T1000 (cell line): ENCODE measurements around the gene ZNF784.
A peak's percentile ranks its signal among the peaks of the same experiment; 100 is the strongest.

Source experiments
- DNase-seq: peaks from one replicate; lab custom pipeline; 2025; ENCODE audit warnings: mixed read lengths; lab: John Stamatoyannopoulos, UW

ZNF784 gene

DNA sequence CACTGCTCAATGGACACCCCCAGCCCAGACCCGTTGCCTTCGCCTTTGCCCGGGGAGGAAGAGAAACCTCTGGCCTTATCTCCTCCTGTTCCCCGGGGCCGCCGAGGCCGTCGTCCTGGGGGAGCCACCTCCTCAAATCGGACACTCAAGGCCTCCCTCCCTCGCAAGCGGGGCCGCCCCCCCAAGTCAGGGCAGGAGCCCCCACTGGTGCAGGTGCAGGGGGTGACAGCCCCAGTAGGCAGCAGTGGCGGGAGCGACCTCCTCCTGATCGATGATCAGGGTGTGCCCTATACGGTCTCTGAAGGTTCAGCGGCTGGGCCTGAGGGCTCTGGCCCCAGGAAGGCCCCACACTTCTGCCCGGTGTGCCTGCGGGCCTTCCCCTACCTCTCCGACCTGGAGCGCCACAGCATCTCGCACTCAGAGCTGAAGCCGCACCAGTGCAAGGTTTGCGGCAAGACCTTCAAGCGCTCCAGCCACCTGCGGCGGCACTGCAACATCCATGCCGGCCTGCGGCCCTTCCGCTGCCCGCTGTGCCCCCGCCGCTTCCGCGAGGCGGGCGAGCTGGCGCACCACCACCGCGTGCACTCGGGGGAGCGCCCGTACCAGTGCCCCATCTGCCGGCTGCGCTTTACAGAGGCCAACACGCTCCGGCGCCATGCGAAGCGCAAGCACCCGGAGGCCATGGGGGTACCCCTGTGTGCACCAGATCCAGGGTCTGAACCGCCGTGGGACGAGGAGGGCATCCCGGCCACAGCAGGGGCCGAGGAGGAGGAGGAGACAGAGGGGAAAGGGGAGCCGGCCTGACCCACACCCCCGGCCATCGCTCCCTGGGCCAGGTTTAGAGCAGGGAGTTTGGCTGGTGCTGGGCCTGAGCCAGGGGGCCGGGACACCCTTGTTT, 22.0 kb downstream of the ZNF784 start:
- DNase-seq, result no peak

DNA sequence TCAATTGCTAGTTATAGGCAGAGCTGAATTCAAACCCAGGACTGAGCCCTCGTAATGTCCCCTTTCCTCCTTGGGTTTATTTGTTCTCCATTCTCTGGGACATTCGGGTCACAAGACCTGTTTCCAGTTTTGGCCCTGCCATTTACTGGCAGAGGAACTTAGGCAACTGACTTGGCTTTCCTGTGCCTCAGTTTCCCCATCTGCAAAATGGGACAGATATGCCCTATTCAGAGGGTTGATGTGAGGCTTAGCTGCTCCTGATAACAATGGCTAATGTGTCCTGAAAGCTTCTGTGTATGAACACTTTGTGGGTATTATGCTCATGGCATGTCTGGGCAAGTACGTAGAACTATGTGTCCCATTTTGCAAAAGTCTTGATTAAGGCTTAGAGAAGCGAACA, 23.3 kb downstream of the ZNF784 start:
- no peak for DNase-seq

DNA sequence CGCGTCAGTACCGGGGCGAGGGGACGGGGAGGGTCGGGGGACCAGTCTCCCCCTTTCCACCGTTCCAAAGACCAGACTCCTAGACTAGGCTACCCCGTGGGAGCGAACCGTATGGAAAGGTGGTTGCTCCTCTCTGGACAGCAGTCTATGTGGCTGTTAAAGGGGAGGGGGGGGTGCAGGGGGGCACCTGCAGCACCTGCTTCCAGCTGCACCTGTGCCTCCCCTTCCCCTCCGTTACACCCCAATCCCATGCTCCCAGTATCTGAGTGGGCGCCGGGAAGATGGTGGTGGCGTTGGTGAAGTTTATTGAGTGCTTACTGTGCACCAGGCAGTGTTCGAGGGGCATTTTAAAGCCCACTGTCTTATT, 23.7 kb downstream of the ZNF784 start:
- no peak for DNase-seq

DNA sequence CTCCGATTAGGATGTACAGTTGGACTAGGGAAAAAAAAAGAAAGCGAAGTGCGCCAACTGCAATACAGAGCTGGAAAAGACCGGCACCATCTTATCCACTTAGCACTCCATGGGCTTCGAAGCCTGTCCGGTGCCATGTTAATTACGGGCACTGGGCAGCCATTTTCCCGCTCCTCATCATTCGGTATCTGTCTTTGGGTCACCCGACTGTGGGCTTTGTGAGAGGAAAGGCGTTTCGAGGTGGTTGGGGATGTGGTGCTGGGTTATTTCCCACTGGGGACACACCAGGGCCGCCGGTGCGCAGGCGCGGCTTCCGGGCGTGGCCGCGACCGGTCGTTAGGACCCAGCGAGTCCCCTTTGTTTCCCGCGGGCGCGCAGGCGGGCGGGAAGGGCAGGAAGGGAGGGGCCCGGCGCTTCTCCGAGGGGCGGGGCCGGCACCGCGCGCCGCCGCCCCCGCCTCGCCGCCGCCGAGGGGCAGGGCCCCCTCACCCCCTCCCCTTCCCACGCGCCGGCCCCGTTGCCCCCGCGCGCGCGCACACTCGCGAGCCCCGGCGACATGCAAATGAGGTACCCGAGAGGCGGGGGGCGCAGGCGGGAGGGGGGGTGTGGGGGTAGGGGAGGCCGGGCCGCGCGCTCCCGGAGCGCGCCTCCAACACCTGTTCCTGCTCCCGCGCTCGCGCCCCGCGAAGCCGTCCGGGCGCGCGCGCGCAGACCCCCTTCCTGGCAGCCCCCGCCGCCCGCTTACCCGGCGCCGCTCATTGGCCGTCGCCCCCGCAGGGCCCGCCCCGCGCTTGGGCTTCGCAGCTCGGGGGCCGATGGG, 24.3 kb downstream of the ZNF784 start, which contains the start of gene ZNF524:
TSS of gene ZNF524 (plus strand) at position 447 of the 820 bp plus-strand sequence. CDS start 1,825 bp downstream, outside the sequence.
- peak; percentile 88 for DNase-seq

DNA sequence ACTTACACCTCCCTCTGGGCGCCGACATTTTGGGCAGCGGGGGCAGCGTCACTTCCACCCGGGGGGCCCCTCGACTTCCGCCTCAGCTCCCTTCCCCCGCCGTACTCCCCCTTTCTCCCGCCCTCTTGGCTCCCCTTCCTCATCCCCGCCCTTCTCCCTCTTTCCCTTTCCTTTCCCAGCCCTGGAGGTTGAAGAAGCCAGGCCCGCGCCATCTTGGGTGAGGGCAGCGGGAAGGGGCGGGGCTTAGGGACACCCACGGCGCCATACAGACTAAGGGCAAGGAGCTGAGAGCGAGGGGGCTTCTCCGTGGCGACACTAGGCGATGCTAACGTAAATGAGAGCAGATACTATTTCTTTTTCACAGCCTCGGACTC, 24.9 kb downstream of the ZNF784 start, which contains the start of gene FIZ1:
TSS of gene FIZ1 (minus strand) at position 50 of the 374 bp plus-strand sequence. CDS start 1,652 bp downstream, outside the sequence.
- DNase-seq, result peak; percentile 96

DNA sequence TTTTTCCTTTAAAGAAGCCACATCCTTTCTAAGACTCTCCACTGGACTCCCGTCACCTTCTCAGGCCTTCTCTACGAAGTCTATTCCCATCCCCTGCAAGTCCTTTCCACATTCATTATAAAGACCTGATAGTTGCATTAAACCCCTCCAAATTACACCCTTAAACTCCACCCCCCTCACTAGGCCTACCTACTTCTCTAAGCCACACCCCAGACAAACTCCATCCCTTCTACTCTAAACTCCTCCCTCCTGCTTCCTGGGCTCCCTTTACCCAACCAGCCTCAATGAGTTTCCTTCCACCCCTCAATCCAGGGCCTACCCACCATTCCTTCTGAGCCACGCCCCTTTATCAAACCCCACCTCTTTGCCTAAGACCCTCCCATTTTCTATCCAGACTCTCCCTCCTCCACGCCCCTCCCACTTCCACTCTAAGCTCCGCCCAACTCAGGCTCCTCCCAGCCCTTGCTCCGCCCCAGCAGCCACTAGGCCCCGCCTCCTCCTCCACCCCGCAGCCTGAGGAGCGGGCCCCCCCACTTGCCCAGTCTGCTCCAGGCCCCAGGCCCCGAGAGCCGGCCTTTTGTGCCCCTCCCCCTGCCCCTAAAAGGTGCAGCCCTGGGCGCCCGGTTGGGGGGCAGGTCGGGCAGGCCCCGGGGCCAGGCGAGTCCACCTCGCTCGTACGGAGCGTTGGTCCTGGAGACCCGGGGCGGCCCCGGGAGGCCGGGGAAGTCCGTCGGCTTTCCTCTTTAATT, 25.5 kb downstream of the ZNF784 start:
- DNase-seq, result peak; percentile 94

DNA sequence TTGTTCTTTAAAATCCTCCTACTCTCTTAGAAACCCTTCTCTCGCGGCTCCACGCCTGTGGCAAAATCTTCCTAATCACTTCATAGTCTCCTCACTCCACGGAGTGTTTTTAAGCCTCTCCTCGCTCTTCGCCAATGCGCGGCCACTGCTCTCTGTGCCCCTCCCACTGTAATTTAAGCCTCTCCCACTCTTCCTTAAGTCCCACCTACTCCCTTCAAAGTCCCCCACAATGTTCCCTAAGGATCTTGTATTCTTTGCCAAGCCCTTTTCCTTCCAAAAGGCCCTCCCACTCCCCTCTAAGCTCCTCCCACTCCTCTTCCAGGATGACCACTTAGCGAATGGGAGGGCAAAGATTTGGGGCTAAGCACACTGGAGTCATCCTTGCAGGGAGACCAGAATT, 26.3 kb downstream of the ZNF784 start:
- DNase-seq, result no peak

DNA sequence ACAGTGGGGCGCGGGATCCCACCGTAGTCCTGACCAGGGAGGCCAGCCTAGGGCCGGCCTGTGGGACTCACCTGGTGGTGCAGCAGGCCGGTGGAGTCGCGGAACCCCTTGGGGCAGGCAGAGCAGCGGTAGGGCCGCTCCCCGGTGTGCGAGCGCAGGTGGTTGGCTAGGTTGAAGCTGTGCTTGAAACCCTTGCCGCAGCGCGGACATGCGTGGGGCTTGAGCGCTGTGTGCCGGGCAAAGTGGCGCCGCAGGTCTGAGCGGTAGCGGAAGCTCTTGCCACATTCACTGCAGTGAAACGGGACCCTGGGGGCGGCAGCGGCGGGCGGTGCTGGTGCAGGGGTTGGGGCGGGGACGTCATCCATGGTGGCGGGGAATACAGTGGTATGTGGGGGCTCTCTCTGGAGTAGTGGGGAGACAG, 26.9 kb downstream of the ZNF784 start:
- DNase-seq, result no peak

DNA sequence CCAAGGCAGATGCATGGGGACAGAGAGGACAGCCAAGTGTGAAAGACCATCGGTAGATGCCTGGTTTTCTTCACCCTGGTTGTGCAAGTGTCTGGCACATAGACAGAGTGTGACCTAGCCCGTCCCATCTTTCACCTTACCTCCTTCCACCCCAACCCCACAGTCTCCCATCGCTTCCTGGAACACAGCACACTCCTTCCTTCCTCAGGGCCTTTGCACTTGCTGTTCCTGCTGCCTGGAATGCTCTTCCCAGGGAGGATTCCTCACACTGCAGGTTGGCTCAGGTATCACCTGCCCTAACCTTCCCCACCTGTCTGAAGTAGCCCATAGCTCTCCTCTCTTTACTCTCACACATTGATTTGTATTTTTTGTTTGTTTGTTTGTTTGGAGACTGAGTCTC, 28.1 kb downstream of the ZNF784 start:
- no peak for DNase-seq

DNA sequence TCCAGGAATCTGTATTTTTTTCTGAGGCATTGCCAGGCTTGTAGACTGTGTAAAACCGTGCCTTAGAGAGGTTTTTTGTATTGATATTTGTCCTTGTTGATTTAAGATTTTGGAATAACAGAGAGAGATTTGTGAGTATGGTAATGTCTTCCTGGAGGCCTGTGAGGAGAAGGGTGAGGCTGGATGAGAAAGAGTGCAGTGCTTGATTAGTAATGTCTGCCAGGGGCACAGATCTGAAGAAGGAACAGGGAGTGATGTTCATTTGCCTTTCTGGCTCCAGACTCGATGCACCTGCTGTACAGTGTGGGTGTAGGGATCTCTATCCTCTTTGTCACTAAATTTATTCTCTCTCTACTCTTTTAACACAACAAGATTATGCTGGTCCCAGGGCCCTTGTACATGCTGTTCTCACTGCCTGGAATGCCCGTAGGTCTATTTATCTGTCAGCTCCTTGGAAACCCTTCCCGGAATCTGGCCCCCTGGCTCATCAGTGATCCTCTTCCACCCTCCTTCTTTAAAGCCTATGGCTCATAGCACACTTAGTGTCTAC, 29.3 kb downstream of the ZNF784 start:
- DNase-seq, result no peak

DNA sequence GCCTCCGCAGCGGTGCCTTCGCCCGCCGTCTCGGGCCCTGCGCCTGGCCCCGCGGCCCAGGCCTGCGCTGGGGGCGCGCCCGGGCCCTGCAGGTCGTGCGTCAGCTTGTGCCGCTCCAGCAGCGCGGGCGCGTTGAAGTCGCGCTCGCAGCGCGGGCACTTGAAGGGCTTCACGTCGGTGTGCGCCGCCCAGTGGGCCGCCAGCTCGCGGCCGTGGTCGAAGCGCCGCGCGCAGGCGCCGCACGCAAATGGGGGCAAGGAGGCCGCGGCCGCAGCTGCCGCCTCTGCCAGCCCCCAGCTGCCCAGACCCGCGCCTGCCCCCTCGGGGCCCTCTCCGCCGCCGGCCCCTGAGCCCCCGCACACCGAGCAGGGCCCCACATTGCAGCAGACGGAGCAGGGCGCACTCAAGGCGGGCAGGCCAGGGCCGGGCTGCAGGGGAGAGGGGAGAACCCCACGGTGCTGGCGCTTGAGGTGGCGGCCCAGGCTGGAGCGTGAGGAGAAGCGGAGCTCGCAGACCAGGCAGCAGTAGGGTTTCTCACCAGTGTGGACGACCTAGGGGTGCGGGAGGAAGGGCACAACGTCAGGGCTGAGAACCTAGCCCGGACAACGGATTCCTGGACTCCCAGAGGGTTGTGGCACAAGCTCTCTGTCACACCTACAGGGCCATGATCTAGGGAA, 31.1 kb downstream of the ZNF784 start:
- DNase-seq, result no peak

DNA sequence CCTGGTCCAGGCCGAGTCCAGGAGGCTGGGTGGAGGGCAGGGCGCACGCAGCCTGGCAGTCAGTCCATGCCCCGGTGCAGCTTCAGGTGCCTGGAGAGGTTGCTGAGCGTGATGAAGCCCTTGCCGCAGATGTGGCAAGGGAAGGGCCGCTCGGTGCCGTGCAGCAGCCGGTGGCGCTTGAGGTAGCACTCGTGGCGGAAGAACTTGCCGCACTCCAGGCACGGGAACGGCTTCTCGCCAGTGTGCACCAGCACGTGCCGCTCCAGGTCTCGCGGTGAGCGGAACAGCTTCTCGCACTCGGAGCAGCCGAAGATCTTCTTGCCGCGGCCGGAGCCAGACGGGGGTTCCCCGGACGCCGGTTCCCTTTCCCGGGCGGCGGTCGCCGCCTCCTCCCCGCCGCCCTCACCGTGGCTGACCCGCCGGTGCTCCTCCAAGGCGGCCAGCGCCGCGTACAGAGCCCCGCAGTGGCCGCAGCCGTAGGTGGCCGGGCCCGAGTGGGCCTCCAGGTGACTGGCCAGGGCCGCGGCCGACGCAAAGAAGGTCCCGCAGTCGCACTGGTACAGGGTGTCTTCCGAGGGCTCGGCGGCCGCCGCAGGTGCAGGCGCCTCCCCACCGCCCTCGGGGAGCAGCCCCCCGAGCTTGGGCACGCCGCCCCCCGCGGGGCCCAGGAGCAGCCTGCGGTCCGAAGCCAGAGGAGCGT, 31.8 kb downstream of the ZNF784 start:
- DNase-seq, result no peak

DNA sequence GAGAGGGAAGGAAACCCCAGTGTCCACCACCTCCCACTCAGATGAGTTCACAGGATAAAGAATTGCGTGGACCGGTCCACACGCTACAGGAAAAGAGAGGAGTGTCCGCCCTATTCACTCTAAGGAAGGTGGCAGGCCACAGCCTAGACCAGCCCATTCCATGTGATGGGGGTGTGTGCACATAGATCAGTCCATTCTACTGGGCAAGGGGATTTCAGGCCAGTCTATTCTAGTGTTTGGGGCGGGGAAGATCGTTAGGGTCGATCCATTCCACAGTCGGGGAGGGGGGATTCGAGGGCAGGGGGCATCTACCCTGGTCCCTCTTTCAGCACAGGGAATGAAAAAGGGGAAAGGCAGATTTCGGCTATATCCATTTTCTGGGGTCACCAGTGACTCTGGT, 32.8 kb downstream of the ZNF784 start:
- DNase-seq, result no peak

DNA sequence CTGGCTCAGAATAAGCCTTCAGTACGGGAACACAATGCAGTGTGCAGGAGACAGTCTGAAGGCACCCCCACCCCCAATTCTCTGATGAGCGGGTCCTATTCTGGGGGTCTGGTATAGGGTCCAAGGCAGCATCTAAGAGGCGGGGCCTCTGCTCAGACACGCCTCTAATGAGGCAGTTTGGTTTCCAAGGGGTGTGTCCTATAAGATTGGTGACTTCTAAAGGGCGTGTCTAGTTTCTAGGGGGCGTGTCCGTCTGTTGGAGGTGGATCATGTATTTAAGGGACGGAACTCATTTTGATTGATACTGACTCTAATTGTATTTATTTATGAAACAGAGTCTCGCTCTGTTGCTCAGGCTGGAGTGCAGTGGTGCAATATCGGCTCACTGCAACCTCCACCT, 33.7 kb downstream of the ZNF784 start:
- DNase-seq, result no peak

DNA sequence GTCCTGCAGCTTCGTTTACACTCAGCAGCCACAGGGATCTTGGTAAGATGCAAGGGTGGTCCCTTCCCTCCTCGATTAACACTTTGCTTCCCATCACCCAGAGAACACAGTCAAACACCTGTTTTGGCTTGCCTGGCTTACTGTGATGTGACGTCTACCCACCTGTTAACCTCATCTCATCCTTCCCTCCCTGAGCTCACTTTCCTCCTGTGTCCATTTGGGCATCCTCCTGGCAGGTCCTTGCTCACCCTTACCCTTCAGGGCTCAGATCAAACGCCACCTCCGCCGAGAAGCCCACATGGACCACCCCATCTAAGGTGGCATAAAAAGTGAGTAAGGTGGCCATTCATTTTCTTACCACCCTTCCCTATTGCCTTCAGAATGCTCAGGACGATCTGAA, 34.3 kb downstream of the ZNF784 start:
- DNase-seq, result no peak

DNA sequence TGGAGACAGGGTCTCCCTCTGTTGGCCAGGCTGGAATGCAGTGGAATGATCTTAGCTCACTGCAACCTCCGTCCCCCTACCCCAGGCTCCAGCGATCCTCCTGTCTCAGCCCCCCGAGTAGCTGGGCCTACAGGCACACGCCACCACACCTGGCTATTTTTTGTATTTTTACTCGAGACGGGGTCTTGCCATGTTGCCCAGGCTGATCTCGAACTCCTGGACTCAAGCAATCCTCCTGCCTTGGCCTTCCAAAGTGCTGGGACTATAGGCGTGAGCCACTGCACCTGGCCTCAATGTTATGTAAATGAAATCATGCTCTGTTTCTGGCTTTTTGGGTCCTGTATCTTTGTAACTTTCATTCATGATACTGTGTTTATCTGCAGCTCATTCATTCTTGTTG, 35.6 kb downstream of the ZNF784 start:
- no peak for DNase-seq

DNA sequence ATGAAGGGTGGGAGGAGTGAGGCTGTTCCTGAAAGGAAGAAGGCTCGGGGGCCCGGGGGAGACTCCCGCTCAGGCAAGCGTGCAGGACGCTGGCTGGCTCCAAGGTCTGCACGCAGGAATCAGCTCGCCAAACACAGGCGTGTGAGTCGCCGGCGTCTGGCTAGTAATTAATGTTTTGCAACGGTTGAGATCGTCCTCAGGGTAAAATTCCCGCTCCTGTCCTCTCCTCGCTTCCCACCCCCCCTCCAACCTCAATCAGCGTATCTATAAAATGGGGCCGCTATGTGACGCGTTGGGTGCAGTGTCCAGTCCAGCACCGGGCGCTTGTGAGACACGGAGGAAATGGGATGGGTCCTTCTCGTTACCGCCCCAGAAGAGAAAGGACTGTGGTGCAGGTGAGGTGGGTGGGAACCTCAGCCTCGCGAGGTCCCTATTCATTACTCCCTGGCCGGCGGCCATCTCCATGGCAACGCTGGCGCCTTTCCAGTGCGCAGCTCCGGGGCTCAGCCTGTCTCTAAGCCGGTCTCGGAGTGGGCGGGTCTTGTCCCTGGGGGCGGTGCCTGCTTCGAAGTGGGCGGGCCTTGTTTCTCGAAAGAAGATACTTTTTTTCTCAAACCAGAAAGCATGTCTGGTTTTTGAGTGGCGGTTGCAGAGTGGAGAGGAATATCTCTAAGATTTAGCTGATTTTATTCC, 37.2 kb downstream of the ZNF784 start:
- peak; percentile 88 for DNase-seq

DNA sequence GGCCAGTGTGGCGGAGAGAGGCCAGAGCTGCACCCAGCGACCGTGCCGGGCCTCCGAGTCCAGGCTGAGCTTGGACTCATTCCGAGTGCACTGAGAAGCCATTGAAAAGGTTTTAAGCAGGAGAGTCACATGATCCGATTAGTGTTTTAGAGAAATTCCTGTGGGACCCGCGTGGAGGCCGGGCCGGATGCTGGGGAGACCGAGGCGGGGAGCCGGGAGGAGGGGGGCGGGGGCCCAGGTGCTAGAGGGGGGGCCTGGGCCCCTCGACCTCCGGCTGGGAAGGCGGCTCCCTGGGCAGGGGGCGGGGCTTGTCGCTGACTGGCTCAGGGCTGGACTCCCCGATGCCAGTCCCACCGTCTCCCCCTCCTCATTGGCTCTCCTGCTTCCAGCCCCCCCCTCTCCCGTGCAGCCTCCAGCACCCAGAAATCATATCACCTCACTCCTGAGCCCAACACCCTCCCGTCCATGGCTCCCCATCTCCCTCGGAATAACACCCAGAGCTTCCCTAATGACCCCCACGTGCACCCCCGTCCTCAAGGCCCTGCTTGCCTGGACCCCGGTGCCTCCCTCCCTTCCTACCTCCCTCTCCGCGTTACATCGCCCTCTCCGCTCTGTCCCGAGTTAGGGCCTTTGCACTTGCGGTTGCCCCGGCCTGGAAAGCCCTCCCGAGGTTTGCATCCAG, 38.6 kb downstream of the ZNF784 start:
- peak; percentile 51 for DNase-seq

DNA sequence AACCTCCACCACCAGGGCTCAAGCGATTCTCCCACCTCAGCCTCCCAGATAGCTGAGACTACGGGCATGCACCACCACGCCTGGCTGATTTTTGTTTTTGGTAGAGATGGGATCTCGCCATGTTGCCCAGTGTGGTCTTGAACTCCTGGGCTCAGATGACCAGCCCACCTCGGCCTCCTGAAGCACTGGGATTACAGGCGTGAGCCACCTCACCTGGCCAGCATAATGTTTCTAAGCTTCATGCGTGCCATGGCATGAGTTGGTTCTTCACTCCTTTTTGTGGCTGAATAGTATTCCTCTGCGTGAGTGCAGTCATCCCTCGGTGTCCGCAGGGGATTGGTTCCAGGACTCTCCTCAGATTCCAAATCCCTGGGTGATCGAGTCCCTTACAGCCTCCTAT, 39.5 kb downstream of the ZNF784 start:
- no peak for DNase-seq
